Stimulated activated CD8-positive, alpha-beta memory T cell treated with anti-CD3 and anti-CD28 coated beads, Interleukin-15, amount 100 ng/mL, for 48 hours (primary cell): ENCODE measurements around the gene LSM10.

ENCODE experiments used
- DNase-seq, 2 donors: peaks; one replicate each; pipeline ENCODE4 v3.0.0-alpha.2; 2020; ENCODE audit warnings: low read depth in 2 of 2

The LSM10 gene

DNA sequence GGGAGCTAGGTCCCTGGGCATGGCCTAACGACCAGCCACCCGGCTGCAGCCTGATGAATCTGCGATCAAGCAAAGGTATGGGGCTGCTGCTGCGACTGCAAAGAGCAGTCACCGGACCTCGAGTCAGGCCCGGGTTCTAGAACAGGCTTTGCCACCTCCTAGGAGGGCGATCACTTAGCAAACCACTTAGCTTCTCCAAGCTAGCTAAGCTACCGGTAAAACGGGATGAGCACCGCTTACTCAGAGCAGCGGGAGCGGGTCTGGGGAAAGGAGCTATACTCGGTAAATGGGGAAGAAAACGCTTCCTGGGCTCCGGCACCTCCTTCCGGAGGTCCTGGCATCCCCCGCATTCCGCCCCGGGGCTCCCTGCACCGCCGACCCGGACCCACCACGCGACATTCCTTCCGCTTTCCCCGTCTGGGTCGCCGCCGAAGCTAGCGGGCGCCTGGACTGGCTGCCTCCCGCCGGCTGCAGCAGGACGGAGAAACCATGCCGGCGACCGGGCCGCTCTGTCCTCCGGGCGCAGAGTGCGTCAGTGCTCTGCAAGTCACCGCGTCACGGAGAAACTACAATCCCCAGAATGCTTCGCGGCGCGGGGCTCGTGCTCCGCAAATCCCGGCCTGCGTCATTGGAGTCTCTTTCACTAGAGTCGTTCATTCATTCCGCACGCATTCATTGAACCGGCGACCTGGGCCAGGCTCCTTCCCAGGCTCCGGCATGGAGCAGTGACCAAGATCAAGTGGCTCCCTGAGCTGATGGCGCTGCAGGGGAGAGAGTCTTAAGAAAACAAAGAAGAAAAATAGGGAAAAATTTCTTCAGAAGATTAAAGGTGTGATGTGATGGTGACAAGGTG lies at the start of gene LSM10:
TSS of gene LSM10 (minus strand) at position 531 of the 853 bp plus-strand sequence. CDS start 3,779 bp downstream, outside the sequence.
- peak; percentile 85 for DNase-seq

DNA sequence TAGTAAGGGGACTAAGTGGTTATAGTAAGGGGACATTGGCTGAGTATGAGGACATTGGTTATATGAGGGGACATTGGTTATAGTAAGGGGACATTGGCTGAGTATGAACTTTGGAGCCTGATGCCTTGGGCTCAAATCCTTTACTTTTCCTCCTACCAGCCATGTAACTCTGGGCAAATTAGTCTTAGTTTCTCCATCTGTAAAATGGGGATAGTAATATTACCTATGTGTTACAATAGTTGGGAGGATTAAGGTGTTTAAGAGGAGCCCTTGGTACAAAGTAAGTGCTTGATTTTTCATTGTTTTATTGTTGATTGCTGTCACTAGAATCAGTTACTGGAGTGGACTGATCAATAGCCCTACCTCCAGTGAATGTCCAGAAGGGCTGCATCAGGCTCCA lies 49.7 kb upstream of the LSM10 start:
- no peak for DNase-seq

DNA sequence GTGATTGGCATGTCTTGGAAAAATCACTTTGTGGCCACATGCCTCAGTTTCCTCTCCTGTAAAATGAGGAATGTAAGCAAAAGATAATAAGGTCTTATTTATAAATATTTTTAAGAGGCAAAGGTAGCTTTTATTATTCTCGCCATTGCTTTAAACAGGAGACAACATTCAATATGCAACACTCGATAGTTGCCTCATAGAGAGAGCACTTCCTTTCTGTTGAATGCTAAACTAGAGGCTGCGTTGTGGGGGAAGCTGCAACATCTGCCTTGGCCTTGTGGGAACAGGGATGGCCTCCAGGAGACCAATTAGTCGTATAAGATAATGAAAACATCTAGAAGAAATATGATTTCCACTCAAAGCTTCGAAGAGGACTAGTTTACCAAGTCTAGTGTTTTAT lies 49.0 kb upstream of the LSM10 start:
- DNase-seq, result no peak

DNA sequence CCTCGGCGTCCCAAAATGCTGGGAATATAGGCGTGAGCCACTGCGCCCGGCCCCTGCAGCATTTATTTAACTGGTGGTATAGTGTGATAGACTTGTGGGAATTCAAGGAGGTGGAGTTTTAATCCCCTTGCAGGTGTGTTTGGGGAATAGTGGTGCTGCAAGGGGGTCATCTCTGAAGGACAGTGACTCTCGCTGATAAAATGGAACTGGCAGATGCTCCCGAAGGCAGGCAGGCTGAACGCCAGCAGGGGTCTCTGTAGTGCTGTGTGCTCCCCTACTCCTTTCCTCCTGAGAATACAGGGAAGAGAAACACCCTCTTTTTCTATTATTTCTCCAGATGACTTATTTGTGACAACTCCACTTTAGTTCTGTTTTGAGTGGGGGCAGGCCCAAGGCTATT lies 48.6 kb upstream of the LSM10 start:
- DNase-seq, result peak in 1 of 2 donors; percentile 4

DNA sequence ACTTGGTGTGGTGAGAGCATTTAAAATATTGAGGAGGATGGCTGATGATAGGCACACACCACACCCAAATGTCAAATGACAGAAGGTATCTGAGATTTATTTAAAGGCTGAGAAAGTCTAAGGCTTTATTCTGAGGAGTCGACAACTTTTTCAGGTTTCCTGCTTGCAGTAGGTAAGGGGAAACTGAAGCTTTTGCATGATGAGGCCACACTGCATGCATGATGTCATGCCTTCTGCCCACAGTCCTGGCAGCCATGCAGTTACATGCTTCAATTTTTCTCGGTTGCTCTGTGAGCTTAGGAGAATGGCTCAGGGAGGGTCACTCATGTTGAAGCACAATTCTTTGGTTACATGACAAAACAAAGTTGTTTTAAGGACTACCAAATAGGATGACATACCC lies 45.6 kb upstream of the LSM10 start:
- no peak for DNase-seq

DNA sequence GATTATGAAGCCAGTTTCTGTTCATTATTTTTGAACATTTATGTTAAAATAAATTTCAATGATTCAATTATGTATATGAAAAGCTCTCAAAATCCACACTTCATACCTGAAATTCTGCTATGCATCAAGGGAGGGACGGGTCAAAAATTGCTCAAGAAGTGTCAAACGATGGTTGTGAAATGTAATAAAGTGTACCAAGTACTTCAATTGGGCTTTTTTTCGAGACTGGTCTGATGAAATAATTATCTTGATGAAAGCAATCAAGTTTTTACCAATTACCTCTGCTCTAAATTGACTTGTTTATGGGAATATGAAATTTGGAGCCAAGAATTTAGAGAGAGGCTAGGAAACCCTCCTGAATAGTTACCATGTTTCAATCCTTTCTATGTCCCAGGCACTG lies 44.6 kb upstream of the LSM10 start:
- DNase-seq, result no peak

DNA sequence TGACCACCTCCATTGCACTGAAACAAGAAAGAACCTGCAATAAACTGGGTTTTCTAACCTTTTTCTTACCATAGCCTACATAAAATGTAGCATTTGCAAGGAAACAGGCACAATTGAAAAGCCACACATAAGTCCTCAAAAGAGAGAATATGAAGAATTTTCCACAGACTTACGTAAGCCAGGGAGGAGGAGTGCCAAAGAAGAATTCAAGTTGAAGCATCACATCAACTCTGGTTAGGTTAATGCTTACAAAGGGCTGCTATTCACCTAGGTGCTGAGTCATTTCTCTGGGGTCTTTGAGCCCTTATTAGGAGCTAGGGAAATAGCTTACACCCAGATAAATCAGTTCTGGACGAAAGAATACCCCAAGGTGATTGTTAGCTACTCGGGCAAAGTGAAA lies 42.9 kb upstream of the LSM10 start:
- no peak for DNase-seq

DNA sequence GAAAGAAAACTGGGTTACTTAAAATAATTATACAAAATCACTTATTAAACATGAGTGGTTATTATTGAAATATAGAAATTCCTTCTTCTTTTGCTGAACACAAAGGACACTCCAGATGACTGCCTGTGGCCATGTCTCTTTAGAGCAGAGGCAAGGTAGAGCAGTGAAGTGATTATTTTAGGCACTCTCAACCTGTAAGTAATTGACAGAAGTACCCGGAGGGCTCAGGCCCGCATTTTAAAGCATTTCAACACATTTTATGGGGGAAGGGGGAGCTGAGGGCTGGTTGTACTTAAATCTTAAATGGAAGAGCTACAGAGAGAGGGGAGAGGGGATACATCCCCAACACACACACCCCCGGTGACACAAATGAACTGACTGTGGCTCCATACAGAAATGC lies 42.3 kb upstream of the LSM10 start:
- DNase-seq, result no peak

DNA sequence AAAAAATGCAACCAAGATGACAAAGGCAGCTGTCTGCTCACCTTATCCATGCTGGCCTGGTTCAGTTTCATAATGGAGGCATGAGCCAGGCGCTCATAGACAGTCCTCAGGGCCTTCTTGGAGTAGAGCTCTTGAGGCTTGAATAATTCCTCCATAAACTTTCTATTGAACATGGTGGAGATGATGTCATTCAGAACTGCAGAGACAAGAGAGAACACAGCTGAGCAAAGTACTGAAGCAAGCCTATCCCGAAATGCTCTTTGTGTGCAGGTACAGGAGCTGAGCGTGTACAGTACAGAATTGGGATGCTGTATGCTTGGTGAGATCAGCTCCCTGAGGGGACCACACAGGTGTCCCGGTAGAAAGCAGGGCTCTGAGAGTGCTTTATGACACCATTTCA lies 41.0 kb upstream of the LSM10 start:
- no peak for DNase-seq

DNA sequence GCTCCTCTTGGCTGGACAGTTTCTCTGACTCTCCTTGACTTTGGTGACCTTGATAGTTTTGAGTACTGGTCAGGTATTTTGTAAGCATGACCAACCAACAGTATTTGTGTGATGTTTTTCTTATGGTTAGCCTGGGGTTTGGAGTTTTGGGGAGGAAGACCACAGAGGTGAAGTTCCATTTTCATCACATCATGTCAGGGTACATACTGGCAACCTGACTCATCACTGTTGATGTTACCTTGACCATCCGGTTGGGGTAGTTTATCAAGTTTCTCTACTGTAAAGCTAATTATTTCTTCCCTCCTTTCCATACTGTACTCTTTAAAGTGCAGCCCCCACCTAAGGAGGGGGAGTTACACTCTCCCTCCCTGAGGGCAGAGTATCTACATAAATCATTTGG lies 39.1 kb upstream of the LSM10 start:
- DNase-seq, result no peak

DNA sequence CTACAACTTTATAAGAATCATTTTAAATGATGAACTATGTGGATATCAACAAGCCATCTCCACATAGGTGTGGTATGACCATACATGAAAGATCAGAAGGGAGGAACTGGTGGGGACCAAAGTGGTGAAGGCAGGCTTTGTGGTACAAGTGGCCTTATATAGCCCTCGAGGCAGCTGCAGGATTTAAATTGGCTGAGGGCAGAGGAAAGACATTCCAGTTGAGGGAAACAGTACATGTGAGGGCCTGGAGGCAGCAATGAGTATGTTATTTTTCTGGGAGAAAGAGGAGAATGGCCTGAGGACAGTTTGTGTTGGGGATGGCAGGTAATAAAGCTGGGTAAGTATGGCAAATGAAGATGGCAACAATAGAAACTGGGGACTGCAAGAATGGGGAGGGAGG lies 35.4 kb upstream of the LSM10 start:
- DNase-seq, result no peak

DNA sequence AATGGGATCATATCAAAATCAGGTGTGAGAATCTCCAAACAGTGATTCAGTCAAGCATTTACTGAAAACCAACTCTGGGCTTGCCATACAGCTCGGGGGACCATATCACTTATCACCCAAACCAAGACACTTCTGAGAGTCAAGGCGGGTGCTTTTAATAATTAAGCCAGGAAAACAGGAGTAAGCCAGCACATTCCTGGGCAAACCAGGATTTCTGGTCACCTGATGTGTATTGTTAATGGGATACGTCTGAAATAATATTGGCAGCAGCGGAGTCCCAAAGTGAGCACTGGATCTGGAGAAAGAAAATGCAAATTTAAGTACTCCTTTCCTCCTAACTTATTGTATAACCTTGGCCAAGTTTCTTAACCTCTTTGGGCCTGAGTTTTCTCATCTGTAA lies 34.9 kb upstream of the LSM10 start:
- no peak for DNase-seq

DNA sequence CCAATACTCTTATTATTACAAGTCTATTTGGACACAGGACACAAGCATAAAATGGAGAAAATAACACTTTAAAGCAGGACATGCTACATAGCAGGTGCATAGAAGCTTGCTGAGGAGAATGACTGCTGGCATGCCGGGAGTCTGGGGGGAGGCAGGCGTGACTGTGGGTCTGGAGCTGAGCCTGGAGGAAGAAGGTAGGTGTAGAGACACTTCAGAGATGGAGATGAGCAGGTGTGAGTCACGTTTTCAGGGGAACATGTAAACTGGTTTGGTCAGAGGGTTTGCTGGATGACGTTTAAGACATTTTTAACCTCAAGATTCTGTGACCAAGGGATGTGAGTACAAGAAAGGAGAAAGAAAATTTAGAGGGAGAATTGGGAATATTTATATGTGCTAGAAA lies 28.1 kb upstream of the LSM10 start:
- no peak for DNase-seq

DNA sequence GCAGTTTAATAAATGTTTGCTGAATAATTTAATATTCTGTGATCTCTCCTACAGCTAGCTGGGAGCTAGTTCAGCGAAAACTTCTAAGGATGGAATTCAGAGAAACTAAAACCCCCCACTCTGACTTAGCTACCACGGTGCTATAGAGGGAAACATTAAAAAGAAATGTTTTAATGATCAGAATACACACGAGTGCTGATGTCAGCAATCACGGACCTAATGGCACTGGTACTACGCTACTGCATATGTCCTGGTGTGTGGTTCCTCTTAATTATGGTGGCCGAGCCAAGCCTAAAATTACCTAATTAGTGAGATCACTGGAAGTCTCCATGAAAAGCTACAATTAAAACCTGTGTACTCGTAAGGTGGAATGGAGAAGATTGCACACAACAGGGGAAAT lies 23.9 kb upstream of the LSM10 start:
- no peak for DNase-seq

DNA sequence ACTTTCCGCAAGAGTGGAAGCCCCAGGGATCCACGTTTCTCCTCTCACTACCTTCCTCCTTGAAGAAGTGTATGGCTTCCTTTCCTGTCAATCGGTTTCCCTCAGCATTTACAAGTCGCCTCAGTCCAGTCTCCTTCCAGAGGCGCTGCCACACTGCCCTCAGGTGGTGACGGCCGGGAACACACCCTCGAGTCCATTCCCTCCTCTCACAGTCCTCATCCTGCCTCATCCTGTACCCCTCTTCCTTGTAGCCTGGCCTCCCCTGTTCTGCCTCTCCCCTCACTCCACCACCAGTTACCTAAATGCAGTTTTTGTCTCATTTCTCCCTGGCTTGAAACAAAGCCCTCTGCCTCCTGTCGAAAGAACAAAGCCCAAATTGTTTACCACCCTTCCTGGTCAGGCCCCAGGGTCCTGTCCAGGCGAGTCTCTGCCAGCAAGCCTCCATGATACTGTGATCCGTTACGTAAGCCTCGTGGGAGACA lies 23.2 kb upstream of the LSM10 start:
- peak; percentile 77 to 78 for DNase-seq

DNA sequence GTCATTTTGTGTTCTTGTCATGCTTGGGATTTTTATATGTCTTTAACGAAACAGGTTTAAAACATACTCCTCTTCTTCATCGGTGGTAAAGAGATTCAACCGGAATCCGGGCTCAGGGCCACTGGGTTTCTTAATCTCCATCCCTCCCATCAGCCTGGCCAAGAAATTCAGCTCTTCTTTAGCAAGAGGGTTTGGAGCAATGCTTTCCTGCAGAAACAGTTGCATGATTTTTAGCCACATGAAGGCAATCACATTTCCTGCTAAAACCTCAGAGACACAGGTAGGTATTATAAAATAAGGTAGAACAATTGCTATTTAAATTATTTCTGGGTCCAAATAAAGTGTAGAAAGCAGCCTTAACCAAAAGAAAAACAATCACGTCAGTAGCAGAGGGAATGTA lies 22.7 kb upstream of the LSM10 start:
- no peak for DNase-seq

DNA sequence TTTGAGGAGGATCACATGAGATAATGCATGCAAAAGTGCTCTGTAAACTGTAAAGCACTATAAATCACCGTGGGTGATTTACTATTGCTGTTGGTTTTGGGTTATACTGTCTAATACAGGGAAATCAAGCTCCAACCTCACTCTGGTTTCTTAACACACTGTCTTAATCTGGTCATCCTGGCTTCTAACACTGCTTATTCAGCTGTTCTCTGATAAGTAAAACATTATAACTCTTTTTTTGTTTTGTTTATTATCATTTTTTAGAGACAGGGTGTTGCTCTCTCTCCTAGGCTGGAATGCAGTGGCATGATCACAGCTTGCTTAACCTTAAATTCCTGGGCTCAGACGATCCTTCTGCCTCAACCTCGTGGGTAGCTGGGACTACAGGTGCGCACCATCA lies 21.9 kb upstream of the LSM10 start:
- DNase-seq, result no peak

DNA sequence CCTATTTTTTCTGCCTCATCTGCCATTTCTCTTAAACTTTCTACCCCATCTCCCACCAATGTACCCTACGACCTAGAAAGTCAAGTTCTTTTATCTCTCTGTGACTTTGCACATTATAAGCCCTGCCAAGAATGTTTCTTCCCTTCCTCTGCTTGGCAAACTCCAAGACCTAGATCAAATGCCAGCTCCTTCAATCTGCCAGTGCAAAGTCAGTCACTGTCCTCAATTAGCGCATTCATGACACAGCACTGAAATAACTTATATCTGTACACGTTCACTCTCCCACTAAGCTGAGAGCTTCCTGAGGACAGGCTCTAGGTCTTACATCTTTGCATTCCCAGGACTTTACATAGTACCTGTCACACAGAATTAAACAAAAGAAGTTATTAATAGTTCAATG lies 21.4 kb upstream of the LSM10 start:
- no peak for DNase-seq

DNA sequence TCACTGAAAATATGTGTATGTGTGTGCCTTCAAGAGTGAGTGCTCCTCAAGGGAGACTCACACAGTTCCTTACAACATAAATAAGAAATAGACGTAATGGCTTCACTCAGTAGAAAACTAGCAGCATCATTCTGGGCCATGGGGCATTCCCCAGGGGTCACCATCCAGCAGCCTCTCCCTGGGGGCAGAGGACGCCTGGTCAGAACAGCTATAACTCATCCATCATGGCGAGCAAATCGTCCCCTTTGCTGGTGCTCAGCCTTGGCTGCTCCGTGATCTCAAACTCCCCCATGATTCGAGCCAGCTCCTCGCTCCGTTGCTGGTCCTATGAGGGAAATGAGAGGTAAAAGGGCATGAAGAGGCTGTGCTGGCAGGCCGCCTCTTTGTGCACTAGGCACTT lies 20.2 kb upstream of the LSM10 start:
- no peak for DNase-seq

DNA sequence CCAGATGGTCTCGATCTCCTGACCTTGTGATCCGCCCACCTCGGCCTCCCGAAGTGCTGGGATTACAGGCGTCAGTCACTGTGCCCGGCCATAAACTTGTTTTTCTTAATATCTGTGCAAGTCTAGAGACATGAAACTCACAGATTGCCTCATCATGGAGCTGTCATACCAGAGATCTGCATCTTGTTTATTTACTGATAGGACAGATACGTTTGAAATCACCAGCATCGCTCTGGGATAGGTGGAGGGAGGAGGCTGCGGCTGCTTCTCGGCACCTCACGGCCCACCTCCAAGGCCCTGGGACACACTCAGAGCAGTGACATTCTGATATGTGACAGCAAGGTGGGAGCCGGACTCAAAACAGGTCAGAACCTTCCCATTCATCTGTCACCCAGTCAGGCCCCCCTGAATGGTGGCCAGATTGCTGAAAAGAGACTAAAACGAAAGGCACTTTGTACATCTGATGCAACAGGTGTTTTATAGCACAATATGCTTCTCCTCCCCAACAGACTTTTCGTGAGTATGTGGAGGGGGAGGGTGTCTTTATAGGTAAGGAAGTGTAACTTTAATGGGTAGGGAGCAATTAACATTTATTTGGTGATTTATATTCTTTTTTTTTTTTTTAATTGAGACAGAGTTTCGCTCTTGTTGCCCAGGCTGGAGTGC lies 18.1 kb upstream of the LSM10 start:
- DNase-seq, result no peak

DNA sequence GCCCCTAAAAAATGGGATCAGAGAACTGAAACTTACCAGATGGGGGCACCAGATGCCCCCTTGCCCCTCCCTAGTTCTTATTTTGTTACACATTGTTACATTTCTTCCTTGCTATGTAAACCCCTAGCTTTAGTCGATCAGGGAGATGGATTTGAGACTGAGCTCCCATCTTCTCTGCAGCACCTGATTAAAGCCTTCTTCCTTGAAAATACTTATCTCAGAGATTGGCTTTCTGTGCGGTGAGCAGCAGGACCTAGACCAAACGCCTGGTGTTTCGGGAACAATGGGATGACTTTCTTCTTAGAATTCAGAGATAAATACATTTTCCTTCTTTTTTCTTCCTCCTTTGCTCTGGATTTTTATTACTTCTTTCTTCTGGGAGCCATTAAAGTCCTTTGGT lies 16.7 kb upstream of the LSM10 start:
- DNase-seq, result no peak

DNA sequence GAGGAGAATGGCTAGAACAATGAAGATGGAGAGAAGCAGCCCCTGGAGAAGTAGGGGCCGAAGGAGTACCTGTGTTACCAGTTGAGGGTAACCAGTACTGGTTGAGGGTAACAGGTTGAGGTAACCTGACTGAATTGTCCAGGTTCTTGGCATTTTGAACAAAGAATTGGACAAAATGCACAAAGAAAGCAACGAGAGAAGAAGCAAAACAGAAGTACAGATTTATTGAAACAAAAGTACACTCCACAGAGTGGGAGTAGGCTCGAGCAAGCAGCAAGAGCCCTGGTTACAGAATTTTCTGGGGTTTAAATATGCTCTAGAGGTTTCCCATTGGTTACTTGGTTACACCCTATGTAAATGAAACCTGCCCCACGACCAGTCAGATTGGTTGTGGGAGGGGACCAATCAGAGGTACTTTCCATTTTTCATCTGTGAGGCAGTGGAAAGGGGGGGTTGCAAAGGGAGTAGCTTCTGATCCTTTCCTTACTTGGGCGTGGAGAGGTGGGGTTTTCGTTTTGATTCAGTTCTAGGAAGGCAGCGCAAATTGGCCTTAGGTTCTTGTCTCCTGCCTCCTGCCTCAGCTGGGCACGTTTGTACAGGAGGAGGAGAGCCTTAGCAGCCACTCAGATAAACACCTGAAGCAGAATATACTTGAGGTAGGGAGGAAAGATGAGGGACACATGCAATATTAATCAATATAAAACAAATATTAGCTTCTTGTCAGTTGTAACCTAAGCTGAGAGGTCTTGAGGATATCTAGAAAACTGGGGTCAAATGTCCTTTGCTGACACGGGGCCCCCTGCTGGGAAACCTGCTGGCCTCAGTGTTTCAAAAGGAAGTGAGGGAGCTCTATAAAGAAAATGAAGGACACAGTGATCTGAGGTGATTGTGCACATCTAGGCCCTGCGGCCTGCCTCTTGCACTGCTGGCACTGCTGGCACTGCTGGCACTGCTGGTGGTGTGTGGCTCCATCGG lies 14.3 kb upstream of the LSM10 start:
- DNase-seq, result peak; percentile 24 to 44
